ENCODE measurements around the gene ATP9B.

ATP9B gene

GRCh38 chr18:79405781-79406575, 336.8 kb downstream of the ATP9B start:
- no peak overlapping the region for H3K4me3 ChIP-seq (ENCODE audit: low read depth, low read length)

GRCh38 chr18:79406708-79407107, 337.5 kb downstream of the ATP9B start:
- POLR2A ChIA-PET = no interaction called here
- peaks cover 0 to 6% of the 10 kb centered on the region in 2 experiments; a peak in 1 of 3 replicates for H3K36me3 ChIP-seq (ENCODE audit: control insufficient read depth in 2 of 2, insufficient read depth in 1 of 2, low read length in 2 of 2)
- H3K27ac ChIP-seq (ENCODE audit: extremely low read depth, low read depth, low read length) = no peak overlapping the region
- CTCF ChIA-PET = interaction anchor here (0.6 kb wide), 1 partner anchor 520 kb away, joined by 3 read pairs; no protein-coding TSS in a partner anchor
- no peak for TF ChIP-seq ZNF24 (tag by site-specific recombination; IDR thresholded peaks at IDR 0.05)
- TF ChIP-seq SP7 (tag by site-specific recombination; IDR thresholded peaks at IDR 0.05) = no peak
- no peak for TF ChIP-seq ZNF23 (tag by site-specific recombination; IDR thresholded peaks at IDR 0.05; ENCODE audit: borderline replicate concordance)
- no peak for TF ChIP-seq ZNF660 (tag by site-specific recombination; IDR thresholded peaks at IDR 0.05)
- no peak for TF ChIP-seq ZNF26 (tag by site-specific recombination; IDR thresholded peaks at IDR 0.05)
- TF ChIP-seq SETDB1 (IDR thresholded peaks at IDR 0.05; ENCODE audit: insufficient read length, low read length) = no peak
- TF ChIP-seq ZEB2 (tag by site-specific recombination; IDR thresholded peaks at IDR 0.05) = no peak
- no peak for TF ChIP-seq ZBTB49 (tag by site-specific recombination; IDR thresholded peaks at IDR 0.05; ENCODE audit: low read depth)
- TF ChIP-seq ZBTB48 (tag by site-specific recombination; IDR thresholded peaks at IDR 0.05) = no peak
- TF ChIP-seq ZNF19 (tag by site-specific recombination; IDR thresholded peaks at IDR 0.05; ENCODE audit: low read depth) = no peak
- no peak for TF ChIP-seq YY2 (tag by site-specific recombination; IDR thresholded peaks at IDR 0.05)
- no peak for TF ChIP-seq ZNF302 (tag by site-specific recombination; IDR thresholded peaks at IDR 0.05; ENCODE audit: low read depth)
- H3K9me3 ChIP-seq (ENCODE audit: control insufficient read depth, insufficient read depth, low read depth, low read length) = no peaks in the 10 kb centered on the region
- H3K4me3 ChIP-seq (ENCODE audit: low read depth, low read length) = no peak overlapping the region
- no peaks in the 10 kb centered on the region for H3K4me1 ChIP-seq (ENCODE audit: control insufficient read depth, insufficient read depth, low read length)

More at GRCh38 chr18:79405781-79406575, 336.8 kb downstream of the ATP9B start:
- no peaks in the 10 kb centered on the region for H3K4me1 ChIP-seq (ENCODE audit: control insufficient read depth, insufficient read depth, low read length)
- peaks cover 0 to 6% of the 10 kb centered on the region in 2 experiments; a peak in 1 of 3 replicates for H3K36me3 ChIP-seq (ENCODE audit: control insufficient read depth in 2 of 2, insufficient read depth in 1 of 2, low read length in 2 of 2)
- CTCF ChIA-PET = interaction anchor here (0.6 kb wide), 1 partner anchor 521 kb away, joined by 3 read pairs; no protein-coding TSS in a partner anchor
- POLR2A ChIA-PET = no interaction called here
- TF ChIP-seq ZNF138 (tag by site-specific recombination; IDR thresholded peaks at IDR 0.05; ENCODE audit: borderline replicate concordance) = no peak
- TF ChIP-seq ZNF658 (tag by site-specific recombination; IDR thresholded peaks at IDR 0.05) = no peak
- no peak for TF ChIP-seq ZNF747 (tag by site-specific recombination; IDR thresholded peaks at IDR 0.05)
- no peak for TF ChIP-seq PRDM2 (tag by site-specific recombination; IDR thresholded peaks at IDR 0.05; ENCODE audit: borderline replicate concordance)
- no peak for TF ChIP-seq ZNF335 (tag by site-specific recombination; conservative IDR thresholded peaks at IDR 0.05)
- TF ChIP-seq ZBTB17 (tag by site-specific recombination; IDR thresholded peaks at IDR 0.05) = no peak
- no peak for TF ChIP-seq ZNF221 (tag by site-specific recombination; IDR thresholded peaks at IDR 0.05; ENCODE audit: borderline replicate concordance)
- TF ChIP-seq ZNF791 (tag by site-specific recombination; IDR thresholded peaks at IDR 0.05) = no peak
- TF ChIP-seq ZNF214 (tag by site-specific recombination; IDR thresholded peaks at IDR 0.05; ENCODE audit: borderline replicate concordance) = no peak
- TF ChIP-seq ZNF510 (tag by site-specific recombination; IDR thresholded peaks at IDR 0.05; ENCODE audit: insufficient replicate concordance) = no peak
- no peak overlapping the region for H3K27ac ChIP-seq (ENCODE audit: extremely low read depth, low read depth, low read length)
- H3K9me3 ChIP-seq (ENCODE audit: control insufficient read depth, insufficient read depth, low read depth, low read length) = no peaks in the 10 kb centered on the region

Measured in HEK293 (cell line).